Dermis blood vessel endothelial cell (primary cell): Measurements from ENCODE around the gene HEPN1. TPM values are rescaled to one million over a fixed set of nuclear protein-coding genes. Genes with fewer than 3 reads are reported as not detected.
"Not testable (repeated sequence)": the region's sequence is repeated elsewhere in the genome, so short reads cannot be mapped to it uniquely, and the experiment has no call there.

Experiments
- DNase-seq: peaks from one replicate; pipeline ENCODE4 v3.0.0; 2010
- total RNA-seq: library from RNA; depleted of rRNA; stranded (reverse); fragments of >200 nt; gene quantifications from 2 replicates; pipeline ENCODE4 v1.2.3, GENCODE V29; 2014

The HEPN1 gene
- total RNA-seq, 1 donor from 2014 or later, result not detected

GRCh38 chr11:124944565-124944964, 25.5 kb downstream of the HEPN1 start:
- no peak for DNase-seq

DNA sequence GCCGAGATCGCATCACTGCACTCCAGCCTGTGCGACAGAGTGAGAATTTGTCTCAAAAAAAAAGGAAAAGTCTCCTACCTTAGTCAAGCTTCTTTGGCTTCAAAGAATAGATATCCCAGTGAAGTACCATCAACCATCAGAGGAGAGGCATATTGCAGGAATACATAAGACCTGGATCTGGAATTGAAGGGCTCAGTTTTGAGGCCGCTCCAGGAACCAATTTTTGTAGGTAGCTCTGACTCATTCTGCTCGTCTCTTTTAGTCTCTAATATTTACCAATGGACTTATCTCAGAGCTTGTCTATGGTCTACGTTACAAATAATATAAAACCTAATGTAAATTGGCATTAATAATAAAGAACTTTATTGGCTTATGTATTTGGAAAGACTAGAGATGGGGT, 26.8 kb downstream of the HEPN1 start:
- no peak for DNase-seq

- DNase-seq, result no peak
Measured at GRCh38 chr11:124946735-124947141, 27.7 kb downstream of the HEPN1 start.

- no peak for DNase-seq
Measured at GRCh38 chr11:124950601-124951330, 31.7 kb downstream of the HEPN1 start.

DNA sequence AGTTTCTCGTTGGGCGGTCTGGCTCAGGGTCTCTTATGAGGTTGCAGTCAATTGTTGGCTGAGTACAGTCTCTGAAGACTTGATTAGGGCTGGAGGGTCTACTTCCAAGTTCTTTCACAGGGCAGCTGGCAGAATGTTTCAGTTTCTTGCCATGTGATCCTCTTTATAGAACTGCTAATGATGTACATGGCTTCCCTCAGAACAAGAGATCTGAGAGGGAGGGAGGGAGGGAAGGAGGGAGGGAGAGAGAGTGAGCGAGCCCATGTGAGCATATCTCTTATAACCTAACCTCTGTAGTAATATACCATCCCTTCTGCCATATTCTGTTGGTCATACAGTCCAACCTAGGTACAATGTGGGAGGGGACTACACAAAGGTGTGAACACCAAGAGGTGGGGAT, 32.3 kb downstream of the HEPN1 start:
- no peak for DNase-seq

DNA sequence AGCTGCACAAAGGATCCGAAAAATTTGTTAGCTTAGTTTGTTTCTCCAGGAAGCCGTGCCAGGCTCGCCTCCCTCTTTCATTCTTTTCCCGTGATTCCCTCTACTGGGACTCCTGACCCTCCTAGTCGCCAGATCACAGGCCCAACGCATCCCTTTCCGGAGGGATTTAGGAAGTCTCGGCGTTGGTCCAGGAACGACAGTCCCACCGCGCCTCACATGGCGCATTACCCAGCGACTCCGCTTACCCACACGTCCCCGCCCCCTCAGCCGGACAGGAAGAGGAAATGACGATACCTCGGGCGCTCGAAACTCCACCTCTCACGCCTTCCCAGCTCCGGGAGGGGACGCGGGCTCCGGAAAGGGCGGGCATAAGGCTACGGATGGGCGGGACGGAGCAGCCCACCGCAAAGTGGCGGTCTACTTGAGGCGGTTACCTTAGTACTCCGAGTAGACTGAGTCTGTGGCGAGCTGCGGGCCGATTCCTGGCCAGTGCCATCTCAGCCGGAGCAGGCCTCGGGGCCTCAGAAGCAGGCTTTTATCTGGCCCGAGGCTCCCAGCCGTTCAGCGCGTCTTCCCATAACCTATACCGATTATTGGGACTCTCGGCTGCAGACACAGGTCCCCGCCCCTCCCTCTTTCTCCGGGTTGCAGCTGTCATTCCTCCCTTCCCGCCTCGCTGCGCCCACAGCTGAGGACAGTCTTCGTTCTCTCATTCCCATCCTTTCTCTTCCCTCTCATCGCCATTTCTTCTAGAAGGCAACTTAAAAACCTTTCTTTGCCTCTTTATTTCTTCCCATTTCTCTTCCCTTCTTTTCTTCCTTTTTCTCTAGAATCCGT, 34.9 kb downstream of the HEPN1 start, which contains the start of gene CCDC15:
CCDC15 (plus strand) TSS at position 450 of the 837 bp plus-strand sequence. CDS start 531 bp downstream, outside the sequence.
- peak; percentile 99 for DNase-seq

GRCh38 chr11:124954590-124954955, 35.5 kb downstream of the HEPN1 start:
- DNase-seq, result no peak

GRCh38 chr11:124955035-124955434, 36.0 kb downstream of the HEPN1 start:
- no peak for DNase-seq

- DNase-seq, result peak; percentile 89
Measured at GRCh38 chr11:124961972-124962609, 43.0 kb downstream of the HEPN1 start.

DNA sequence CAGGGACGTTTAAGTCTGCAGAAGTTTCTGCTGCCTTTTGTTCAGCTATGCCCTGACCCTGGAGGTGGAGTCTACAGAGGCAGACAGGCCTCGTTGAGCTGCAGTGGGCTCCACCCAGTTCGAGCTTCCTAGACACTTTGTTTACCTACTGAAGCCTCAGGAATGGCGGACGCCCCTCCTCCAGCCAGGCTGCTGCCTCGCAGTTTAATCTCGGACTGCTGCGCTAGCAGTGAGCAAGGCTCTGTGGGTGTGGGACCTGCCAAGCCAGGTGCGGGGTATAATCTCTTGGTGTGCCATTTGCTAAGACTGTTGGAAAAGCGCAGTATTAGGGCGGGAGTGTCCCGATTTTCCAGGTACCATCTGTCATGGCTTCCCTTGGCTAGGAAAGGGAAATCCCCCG, 49.1 kb downstream of the HEPN1 start:
- not testable (repeated sequence) for DNase-seq

Other genes with a start within 250 kb of the HEPN1 start
- 20.8 and 22.0 TPM in 2 replicates for gene SIAE, start 245.5 kb upstream of the HEPN1 start, total RNA-seq
- gene SPA17, start 245.3 kb upstream of the HEPN1 start, total RNA-seq, result 5.8 and 6.9 TPM in 2 replicates
- gene NRGN, start 179.3 kb upstream of the HEPN1 start, total RNA-seq, result 0.51 and 1.3 TPM in 2 replicates
- 0.23 and 0.51 TPM in 2 replicates for gene VSIG2, start 167.0 kb upstream of the HEPN1 start, total RNA-seq
- gene ESAM, start 157.0 kb upstream of the HEPN1 start, total RNA-seq, result 84.4 and 95.4 TPM in 2 replicates
- 7.8 and 11.9 TPM in 2 replicates for gene MSANTD2, start 118.8 kb upstream of the HEPN1 start, total RNA-seq
- 8.8 and 17.2 TPM in 2 replicates for gene ROBO3, start 53.8 kb upstream of the HEPN1 start, total RNA-seq
- gene ROBO4, start 21.4 kb upstream of the HEPN1 start, total RNA-seq, result 521 and 692 TPM in 2 replicates
- gene HEPACAM, start 16.8 kb downstream of the HEPN1 start, total RNA-seq, result under 0.01 TPM in 1 of 2 replicates, not detected in the other
- gene CCDC15, start 35.0 kb downstream of the HEPN1 start, total RNA-seq, result 1.5 and 2.9 TPM in 2 replicates
- gene SLC37A2, start 144.1 kb downstream of the HEPN1 start, total RNA-seq, result 0.51 and 0.70 TPM in 2 replicates
- 23.1 and 24.2 TPM in 2 replicates for gene TMEM218, start 192.4 kb downstream of the HEPN1 start, total RNA-seq
- gene PKNOX2, start 245.5 kb downstream of the HEPN1 start, total RNA-seq, result not detected in 2 replicates